Neural progenitor cell (in vitro differentiated cells): ENCODE data around the gene SSNA1. TPM values are rescaled to one million over a fixed set of nuclear protein-coding genes. Genes with fewer than 3 reads are reported as not detected.

Experiments
- DNase-seq: peaks from one replicate; pipeline ENCODE4 v3.0.0-alpha.2; 2016; ENCODE audit warnings: low spot score
- H2AFZ ChIP-seq: fragments of 200-600 bp; sonication (generic); replicated peaks from 2 replicates; pipeline ENCODE4 v1.6.1; 2016; ENCODE audit warnings: antibody characterized with exemption
- H3F3A ChIP-seq: fragments of 200-600 bp; sonication (generic); 2 replicates; pipeline ENCODE4 v1.6.1; 2016; ENCODE audit warnings: antibody characterized with exemption, low read depth
- H3K27ac ChIP-seq: fragments of 200-600 bp; sonication (generic); 2 replicates; pipeline ENCODE4 v1.5.1; 2016; ENCODE audit warnings: mild to moderate bottlenecking
- H3K27me3 ChIP-seq: fragments of 200-600 bp; sonication (generic); 2 replicates; pipeline ENCODE4 v1.6.1; 2016; ENCODE audit warnings: mild to moderate bottlenecking, moderate library complexity
- H3K36me3 ChIP-seq: fragments of 200-600 bp; sonication (generic); 2 replicates; pipeline ENCODE4 v1.5.1; 2016
- H3K4me1 ChIP-seq: fragments of 200-600 bp; sonication (generic); 2 replicates; pipeline ENCODE4 v1.6.1; 2016; ENCODE audit warnings: mixed run types
- H3K4me2 ChIP-seq: fragments of 200-600 bp; sonication (generic); 2 replicates; pipeline ENCODE4 v1.6.1; 2016
- H3K4me3 ChIP-seq: fragments of 200-600 bp; sonication (generic); 2 replicates; pipeline ENCODE4 v1.5.1; 2016
- H3K79me2 ChIP-seq: fragments of 200-600 bp; sonication (generic); 2 replicates; pipeline ENCODE4 v1.6.1; 2016; ENCODE audit warnings: low read depth
- H3K9ac ChIP-seq: fragments of 200-600 bp; sonication (generic); 2 replicates; pipeline ENCODE4 v1.6.1; 2016
- H3K9me3 ChIP-seq: fragments of 200-600 bp; sonication (generic); 2 replicates; pipeline ENCODE4 v1.5.1; 2016; ENCODE audit warnings: low read depth
- H4K20me1 ChIP-seq: fragments of 200-600 bp; sonication (generic); 2 replicates; pipeline ENCODE4 v1.6.1; 2016; ENCODE audit warnings: low read depth
- H3K27ac Mint-ChIP-seq: 3 replicates; pipeline ENCODE4 v1.8.0; 2021; ENCODE audit warnings: mixed read lengths
- H3K27me3 Mint-ChIP-seq: 2 replicates; pipeline ENCODE4 v1.8.0; 2022; ENCODE audit warnings: low read depth, mild to moderate bottlenecking, inconsistent platforms, moderate library complexity, mixed read lengths; ENCODE audit not compliant: insufficient read depth
- H3K36me3 Mint-ChIP-seq: 3 replicates; pipeline ENCODE4 v1.8.0; 2021; ENCODE audit warnings: mixed read lengths
- H3K4me1 Mint-ChIP-seq: 3 replicates; pipeline ENCODE4 v1.8.0; 2021; ENCODE audit warnings: mixed read lengths
- H3K4me3 Mint-ChIP-seq: 3 replicates; pipeline ENCODE4 v1.8.0; 2021; ENCODE audit warnings: mild to moderate bottlenecking, moderate library complexity, mixed read lengths
- H3K9me3 Mint-ChIP-seq: 3 replicates; pipeline ENCODE4 v1.8.0; 2020; ENCODE audit warnings: mixed read lengths
- EZH2 ChIP-seq: fragments of 200-600 bp; sonication (generic); IDR thresholded peaks from 2 replicates; pipeline ENCODE4 v1.6.1; 2017; ENCODE audit warnings: antibody characterized with exemption, mild to moderate bottlenecking, moderate library complexity
- EZH2phosphoT487 ChIP-seq: fragments of 200-600 bp; sonication (generic); IDR thresholded peaks from 2 replicates; pipeline ENCODE4 v1.6.1; 2017; ENCODE audit warnings: antibody characterized with exemption
- total RNA-seq: library from RNA; depleted of rRNA; stranded (reverse); fragments of >200 nt; gene quantifications from 2 replicates; pipeline ENCODE4 v1.2.3, GENCODE V29; 2015; ENCODE audit warnings: low replicate concordance
- TF ChIP-seq, protein P1 (sequence below): fragments of 200-600 bp; sonication (generic); IDR thresholded peaks from 2 replicates; pipeline ENCODE4 v1.5.1; 2017; ENCODE audit warnings: antibody characterized with exemption, mild to moderate bottlenecking

The SSNA1 gene, protein sequence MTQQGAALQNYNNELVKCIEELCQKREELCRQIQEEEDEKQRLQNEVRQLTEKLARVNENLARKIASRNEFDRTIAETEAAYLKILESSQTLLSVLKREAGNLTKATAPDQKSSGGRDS
- total RNA-seq: 27.9 and 69.8 TPM in 2 replicates

DNA sequence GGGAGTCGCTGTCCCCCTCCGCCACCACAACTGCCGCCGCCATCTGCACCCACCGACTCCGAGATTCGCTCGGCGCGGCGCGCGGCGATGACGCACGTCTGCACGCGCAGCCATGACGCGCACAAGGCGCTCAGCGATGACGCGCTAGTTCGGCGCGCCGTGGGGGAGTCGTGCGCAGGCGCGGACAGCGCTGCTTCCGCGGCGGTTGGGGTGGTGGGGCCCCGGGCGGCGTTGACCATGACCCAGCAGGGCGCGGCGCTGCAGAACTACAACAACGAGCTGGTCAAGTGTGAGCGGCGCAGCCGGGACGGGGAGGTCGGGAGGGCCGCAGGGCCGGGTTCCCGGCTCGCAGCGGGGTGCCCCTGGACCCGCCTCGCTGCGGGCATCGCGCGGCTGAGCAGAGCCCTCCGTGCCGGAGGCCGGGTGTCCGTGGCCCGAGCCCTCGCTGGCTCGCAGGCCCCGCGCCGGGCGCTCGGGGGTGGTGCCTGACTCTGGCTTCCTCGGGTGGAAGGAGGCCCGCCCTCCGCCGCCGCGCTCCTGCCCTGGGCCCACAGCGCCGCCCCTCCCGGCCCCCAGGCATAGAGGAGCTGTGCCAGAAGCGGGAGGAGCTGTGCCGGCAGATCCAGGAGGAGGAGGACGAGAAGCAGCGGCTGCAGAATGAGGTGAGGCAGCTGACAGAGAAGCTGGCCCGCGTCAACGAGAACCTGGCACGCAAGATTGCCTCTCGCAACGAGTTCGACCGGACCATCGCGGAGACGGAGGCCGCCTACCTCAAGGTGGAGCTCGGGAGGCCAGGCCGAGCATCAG lies at the start of gene SSNA1, which contains the start of gene ANAPC2:
Gene SSNA1 (plus strand): TSS at position 187 of the 807 bp plus-strand sequence. CDS start 51 bp downstream, at position 238.
Gene ANAPC2 (minus strand): TSS at position 71 of the 807 bp plus-strand sequence. CDS start 28 bp downstream, at position 43.
- DNase-seq: peak; percentile 98
- Histone ChIP-seq H3K27ac (no peak within 1 kb of the TSS), H3K9me3 (no peaks in the 10 kb centered on the region), H3K79me2 (peaks cover 23% of the 10 kb centered on the region), H3K9ac (peak within 1 kb of the TSS; percentile 90), H3K4me1 (peaks cover 5% of the 10 kb centered on the region), H3K36me3 (no peaks in the 10 kb centered on the region), H3K27me3 (no peaks in the 10 kb centered on the region), H3K4me3 (peak within 1 kb of the TSS; percentile 75), H3K4me2 (peak within 1 kb of the TSS; percentile 99), H4K20me1 (peaks cover 24% of the 10 kb centered on the region), H2AFZ (peak within 1 kb of the TSS; percentile 83), H3F3A (peaks cover 10% of the 10 kb centered on the region)
- Mint-ChIP-seq H3K36me3 (no peaks in the 10 kb centered on the region), H3K4me3 (peak within 1 kb of the TSS; percentile 96), H3K4me1 (peaks cover 28% of the 10 kb centered on the region), H3K27ac (no peak within 1 kb of the TSS), H3K9me3 (no peaks in the 10 kb centered on the region), H3K27me3 (peaks cover 3% of the 10 kb centered on the region)
- TF ChIP-seq EZH2: no peak
- TF ChIP-seq, protein P1, sequence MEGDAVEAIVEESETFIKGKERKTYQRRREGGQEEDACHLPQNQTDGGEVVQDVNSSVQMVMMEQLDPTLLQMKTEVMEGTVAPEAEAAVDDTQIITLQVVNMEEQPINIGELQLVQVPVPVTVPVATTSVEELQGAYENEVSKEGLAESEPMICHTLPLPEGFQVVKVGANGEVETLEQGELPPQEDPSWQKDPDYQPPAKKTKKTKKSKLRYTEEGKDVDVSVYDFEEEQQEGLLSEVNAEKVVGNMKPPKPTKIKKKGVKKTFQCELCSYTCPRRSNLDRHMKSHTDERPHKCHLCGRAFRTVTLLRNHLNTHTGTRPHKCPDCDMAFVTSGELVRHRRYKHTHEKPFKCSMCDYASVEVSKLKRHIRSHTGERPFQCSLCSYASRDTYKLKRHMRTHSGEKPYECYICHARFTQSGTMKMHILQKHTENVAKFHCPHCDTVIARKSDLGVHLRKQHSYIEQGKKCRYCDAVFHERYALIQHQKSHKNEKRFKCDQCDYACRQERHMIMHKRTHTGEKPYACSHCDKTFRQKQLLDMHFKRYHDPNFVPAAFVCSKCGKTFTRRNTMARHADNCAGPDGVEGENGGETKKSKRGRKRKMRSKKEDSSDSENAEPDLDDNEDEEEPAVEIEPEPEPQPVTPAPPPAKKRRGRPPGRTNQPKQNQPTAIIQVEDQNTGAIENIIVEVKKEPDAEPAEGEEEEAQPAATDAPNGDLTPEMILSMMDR: peak; percentile 46
- no peak for TF ChIP-seq EZH2phosphoT487

DNA sequence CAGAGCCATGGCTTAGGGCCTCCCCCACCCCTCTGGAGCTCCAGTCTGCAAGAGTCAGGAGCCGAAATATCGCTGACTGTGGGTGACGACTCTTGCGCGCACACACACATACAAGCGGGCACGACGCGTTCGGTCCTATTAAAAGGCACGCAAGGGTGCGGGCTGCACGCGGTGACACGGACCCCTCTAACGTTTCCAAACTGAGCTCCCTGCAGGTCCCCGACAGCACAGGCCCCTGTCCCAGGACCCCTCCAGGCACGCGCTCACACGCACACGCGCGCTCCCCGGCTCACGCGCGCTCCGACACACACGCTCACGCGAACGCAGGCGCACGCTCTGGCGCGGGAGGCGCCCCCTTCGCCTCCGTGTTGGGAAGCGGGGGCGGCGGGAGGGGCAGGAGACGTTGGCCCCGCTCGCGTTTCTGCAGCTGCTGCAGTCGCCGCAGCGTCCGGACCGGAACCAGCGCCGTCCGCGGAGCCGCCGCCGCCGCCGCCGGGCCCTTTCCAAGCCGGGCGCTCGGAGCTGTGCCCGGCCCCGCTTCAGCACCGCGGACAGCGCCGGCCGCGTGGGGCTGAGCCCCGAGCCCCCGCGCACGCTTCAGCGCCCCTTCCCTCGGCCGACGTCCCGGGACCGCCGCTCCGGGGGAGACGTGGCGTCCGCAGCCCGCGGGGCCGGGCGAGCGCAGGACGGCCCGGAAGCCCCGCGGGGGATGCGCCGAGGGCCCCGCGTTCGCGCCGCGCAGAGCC lies 49.6 kb upstream of the SSNA1 start, which contains the start of gene GRIN1:
Gene GRIN1 (plus strand): TSS at position 433 of the 746 bp plus-strand sequence. CDS start 333 bp downstream, outside the sequence.
- H3K27me3 ChIP-seq: peaks cover 100% of the 10 kb centered on the region
- peaks cover 6% of the 10 kb centered on the region for H3F3A ChIP-seq
- Mint-ChIP-seq H3K27ac (no peak within 1 kb of the TSS), H3K27me3 (peaks cover 65% of the 10 kb centered on the region), H3K4me1 (peaks cover 2% of the 10 kb centered on the region), H3K4me3 (no peak within 1 kb of the TSS), H3K9me3 (peaks cover 3% of the 10 kb centered on the region), H3K36me3 (peaks cover 1% of the 10 kb centered on the region)
- TF ChIP-seq EZH2 (peak; percentile 87), EZH2phosphoT487 (peak; percentile 87)
- TF ChIP-seq, protein P1: no peak
- H3K36me3 ChIP-seq: no peaks in the 10 kb centered on the region
- no peaks in the 10 kb centered on the region for H3K4me1 ChIP-seq
- no peak within 1 kb of the TSS for H2AFZ ChIP-seq
- peak within 1 kb of the TSS; percentile 55 for H3K4me2 ChIP-seq
- H4K20me1 ChIP-seq: peaks cover 45% of the 10 kb centered on the region
- H3K27ac ChIP-seq: no peak within 1 kb of the TSS
- peak; percentile 89 for DNase-seq
- no peaks in the 10 kb centered on the region for H3K9me3 ChIP-seq
- no peaks in the 10 kb centered on the region for H3K79me2 ChIP-seq
- H3K9ac ChIP-seq: no peak within 1 kb of the TSS
- no peak within 1 kb of the TSS for H3K4me3 ChIP-seq

DNA sequence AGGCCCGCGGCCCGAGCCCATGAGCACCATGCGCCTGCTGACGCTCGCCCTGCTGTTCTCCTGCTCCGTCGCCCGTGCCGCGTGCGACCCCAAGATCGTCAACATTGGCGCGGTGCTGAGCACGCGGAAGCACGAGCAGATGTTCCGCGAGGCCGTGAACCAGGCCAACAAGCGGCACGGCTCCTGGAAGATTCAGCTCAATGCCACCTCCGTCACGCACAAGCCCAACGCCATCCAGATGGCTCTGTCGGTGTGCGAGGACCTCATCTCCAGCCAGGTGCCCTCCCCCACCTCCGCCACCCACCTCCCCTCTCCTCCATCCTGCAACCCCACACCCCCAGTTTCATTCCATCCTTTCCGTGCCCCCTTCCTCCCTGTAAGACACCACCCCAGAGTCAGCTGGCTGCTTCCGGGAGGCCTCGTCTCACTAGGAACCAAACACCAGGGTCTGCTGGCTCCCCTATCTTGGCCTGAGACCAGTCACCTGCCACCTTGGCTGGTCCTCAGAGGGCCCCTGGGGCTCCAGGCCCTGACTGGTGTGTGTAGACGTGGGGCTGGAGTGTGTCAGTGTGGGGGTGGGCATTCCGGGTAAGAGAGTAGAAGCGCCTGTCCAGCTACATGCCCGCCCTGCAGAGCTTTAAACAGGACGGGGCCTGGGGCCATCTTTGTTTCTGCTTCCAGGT lies 48.9 kb upstream of the SSNA1 start:
- peaks cover 100% of the 10 kb centered on the region for H3K27me3 ChIP-seq
- H3K9me3 Mint-ChIP-seq: peaks cover 3% of the 10 kb centered on the region
- no peak overlapping the region for H3K4me3 Mint-ChIP-seq
- H3K36me3 ChIP-seq: no peaks in the 10 kb centered on the region
- no peak overlapping the region for H3K27ac ChIP-seq
- H3K36me3 Mint-ChIP-seq: peaks cover 1% of the 10 kb centered on the region
- H3F3A ChIP-seq: peaks cover 6% of the 10 kb centered on the region
- H3K27me3 Mint-ChIP-seq: peaks cover 70% of the 10 kb centered on the region
- no peak overlapping the region for H3K9ac ChIP-seq
- H3K4me1 ChIP-seq: no peaks in the 10 kb centered on the region
- no peak overlapping the region for H3K4me3 ChIP-seq
- no peak overlapping the region for H3K4me2 ChIP-seq
- H3K27ac Mint-ChIP-seq: no peak overlapping the region
- peaks cover 45% of the 10 kb centered on the region for H4K20me1 ChIP-seq
- TF ChIP-seq, protein P1: no peak
- TF ChIP-seq EZH2phosphoT487 (peak; percentile 0), EZH2 (peak; percentile 30)
- no peak overlapping the region for H2AFZ ChIP-seq
- H3K79me2 ChIP-seq: no peaks in the 10 kb centered on the region
- no peaks in the 10 kb centered on the region for H3K9me3 ChIP-seq
- no peak for DNase-seq
- H3K4me1 Mint-ChIP-seq: peaks cover 2% of the 10 kb centered on the region
